ENCODE data around the gene PSRC1.
"Not testable (repeated sequence)": the region's sequence is repeated elsewhere in the genome, so short reads cannot be mapped to it uniquely, and the experiment has no call there.

The PSRC1 gene

DNA sequence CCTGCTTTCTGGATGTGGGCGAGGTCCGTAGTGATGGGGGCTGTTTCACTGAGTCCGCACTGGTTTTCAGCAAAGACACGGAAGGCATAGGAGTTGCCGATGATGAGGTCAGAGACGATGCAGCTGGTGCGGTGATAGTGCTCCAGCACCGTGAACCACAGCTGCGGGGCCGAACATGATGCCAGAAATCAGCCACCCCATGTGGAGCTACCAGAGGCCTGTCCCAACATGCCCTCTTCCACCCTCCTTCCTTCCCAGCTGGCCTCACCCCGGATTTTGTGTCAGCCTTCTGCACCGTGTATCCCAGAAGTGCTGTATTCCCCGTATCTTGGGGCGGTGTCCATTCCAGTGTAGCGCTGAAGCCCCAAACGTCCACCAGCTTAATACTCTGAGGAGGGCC lies 13.8 kb upstream of the PSRC1 start:
- no peak for DNase-seq (ENCODE audit: low spot score)
- FAIRE-seq, result no peak

DNA sequence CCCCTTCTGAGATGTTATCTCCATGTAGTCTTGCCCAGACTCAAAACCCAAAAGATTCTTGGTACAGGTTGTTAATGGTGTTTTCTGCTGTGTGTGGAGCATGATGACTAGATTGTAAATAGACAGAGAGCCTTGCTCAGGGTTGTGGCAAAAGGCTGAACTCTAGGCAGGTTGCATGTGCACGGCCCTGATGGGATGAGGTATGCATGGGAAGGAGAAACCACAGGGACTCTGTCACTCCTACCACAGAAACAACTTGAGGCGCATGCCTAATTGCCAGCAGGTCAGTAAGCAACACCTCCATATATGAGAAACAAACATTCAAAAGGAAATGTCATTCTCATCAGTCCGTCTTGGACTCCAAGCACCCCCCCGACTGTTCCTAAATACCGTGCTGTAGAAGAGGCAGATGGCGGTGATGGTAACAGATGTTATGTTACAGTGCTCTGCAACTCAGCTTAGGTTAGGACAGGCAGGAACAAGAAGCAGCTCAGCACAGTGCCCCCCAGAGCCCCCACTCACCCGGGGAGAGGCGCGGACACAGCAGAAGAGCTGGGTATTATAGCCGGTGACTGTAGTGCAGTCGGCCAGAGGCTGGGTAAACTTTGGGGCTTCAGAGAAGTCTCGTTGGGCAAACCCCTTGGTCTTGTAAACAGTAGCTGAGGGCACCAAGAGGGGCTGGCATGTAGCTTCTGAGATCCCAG lies 12.9 kb upstream of the PSRC1 start:
- no peak for FAIRE-seq
- no peak for DNase-seq (ENCODE audit: low spot score)

DNA sequence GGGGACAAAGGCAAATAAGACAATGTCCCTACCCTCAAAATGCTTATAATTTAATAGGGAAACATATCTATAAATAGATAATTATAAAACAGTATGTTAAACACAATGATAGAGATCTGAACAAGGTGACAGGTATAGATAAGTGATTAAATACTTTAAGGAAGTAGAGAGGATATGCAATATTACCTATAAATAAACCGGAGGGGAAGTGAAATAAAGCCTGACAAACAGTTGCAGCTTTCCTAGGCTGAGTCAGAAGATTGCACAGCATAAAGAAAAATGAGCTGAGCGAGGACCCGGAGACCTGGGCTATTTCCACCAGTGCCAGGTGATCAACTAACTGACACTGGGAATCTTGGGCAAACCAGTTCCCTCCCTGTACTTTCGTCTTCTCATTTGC lies 11.5 kb upstream of the PSRC1 start:
- DNase-seq (ENCODE audit: low spot score), result no peak
- no peak for FAIRE-seq

DNA sequence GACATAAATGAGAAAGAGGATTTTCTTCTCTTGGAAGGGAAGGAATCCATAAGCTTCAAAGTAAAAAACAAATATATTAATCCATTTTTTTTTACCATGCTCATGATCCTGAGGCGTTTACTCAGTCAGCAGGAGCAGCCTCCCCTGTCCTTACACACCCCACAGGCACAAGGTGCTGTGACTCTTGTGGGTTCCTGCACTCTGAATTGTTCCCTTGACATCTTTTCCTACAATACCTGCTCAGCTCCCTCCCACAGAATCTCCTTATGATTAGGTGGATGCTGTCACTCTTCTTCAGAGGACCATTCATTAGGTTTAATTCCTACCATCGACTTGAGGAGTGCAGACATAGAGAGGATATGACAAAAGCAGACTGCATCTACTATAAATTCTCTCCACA lies 10.1 kb upstream of the PSRC1 start:
- FAIRE-seq, result no peak
- DNase-seq (ENCODE audit: low spot score), result no peak

DNA sequence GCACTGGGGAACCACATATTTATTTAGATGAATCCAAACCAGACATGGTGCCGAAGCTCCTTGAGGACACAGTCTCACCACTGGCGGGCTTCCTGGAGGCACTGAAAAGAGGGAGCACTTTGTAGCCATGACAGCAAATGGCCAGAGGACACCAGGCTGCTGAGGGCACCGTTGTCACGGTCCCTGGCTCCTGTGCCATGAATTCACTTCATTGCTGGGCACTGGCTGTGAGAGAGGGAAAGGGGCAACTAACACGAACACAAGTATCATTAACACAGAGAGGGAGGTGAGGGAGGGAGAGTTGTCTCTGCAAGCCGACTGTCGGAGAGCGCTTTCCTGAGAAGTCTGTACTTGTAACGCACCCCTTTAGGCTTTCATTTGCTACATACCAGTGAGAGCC lies 9.4 kb upstream of the PSRC1 start:
- FAIRE-seq, result no peak
- no peak for DNase-seq (ENCODE audit: low spot score)

DNA sequence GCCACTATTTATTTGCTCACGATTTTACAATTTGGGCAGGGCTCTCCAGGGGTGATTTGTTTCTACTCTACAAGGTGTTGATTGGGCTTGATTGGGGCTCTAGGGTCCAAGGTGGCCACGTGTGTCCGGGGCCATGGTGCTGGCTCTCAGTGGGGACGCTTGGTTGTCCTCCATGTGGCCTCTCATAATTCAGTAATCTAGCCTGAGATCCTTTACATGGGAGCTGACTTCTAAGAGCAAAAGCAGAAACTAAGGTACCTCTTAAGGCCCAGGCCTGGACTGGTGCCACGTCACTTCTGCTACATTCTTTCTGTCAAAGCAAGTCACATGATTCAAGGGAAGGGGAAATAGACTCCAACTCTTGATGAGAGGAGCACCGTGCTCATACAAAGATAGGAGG lies 8.1 kb upstream of the PSRC1 start:
- DNase-seq (ENCODE audit: low spot score), result no peak

DNA sequence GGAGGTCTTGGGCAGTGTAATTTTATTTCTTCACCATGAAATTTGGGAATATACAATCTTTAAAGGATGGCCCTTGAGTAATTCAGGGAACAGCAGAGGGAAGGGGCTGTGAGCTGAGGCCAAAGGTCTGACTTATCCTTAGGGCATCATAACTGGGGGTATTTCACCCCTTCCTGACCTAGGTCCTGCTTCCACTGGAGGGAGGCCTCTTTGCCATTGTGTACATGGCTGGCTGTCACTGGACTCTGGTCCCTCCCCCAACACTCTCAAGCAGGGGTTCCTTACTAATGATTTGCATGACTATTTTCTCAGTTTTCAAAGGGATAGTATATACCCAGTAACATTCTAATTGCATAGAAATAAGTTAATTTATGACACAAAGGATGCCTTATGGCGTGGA lies 7.2 kb upstream of the PSRC1 start:
- FAIRE-seq, result no peak
- DNase-seq (ENCODE audit: low spot score), result no peak

More for the DNA sequence above, 8.1 kb upstream of the PSRC1 start:
- FAIRE-seq, result no peak

DNA sequence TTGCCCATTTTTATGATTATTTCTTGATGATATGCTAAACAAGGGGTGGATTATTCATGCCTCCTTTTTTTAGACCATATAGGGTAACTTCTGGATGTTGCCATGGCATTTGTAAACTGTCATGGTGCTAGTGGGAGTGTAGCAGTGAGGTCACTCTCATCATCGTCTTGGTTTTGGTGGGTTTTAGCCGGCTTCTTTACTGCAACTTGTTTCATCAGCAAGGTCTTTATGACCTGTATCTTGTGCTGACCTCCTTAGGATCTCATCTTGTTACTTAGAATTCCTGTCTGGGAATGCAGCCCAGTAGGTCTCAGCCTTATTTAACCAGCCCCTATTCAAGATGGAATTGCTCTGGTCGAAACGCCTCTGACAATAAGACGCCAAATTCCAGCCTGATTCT lies 3.8 kb upstream of the PSRC1 start:
- not testable (repeated sequence) for DNase-seq (ENCODE audit: low spot score); FAIRE-seq

DNA sequence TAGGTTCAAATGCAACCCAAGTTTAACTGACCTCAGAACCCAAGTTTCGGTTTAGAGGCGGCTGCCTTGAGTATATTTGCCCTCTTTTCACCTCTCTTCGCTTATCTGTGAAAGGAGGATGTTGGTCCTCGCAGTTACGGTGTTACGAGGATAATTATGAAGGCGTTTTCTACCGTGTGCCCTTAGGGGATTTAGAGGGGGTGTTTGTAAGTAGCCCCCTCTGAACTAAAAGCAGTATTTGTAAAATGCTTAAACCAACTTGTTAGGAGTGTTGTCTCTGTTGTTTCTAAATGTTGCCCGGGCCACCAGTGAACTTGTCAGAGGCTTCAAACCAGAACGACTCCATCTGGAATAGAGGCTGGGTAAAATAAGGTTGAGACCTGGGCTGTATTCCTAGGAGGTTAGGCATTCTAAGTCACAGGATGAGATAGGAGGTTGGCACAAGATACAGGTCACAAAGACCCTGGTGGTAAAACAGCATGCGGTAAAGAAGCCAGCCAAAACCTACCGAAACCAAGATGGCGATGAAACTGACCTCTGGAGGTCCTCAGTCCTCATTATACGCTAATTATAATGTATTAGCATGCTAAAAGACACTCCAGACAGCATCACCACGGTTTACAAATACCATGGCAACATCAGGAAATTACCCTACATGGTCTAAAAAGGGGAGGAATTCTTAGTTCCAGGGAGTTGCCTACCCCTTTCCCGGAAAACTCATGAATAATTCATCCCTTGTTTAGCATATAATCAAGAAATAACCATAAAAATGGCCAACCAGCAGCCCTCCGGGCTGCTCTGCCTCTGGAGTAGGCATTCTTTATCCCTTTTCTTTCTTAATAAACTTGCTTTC lies 1.0 kb upstream of the PSRC1 start:
- DNase-seq (ENCODE audit: low spot score), result no peak
- no peak for FAIRE-seq

DNA sequence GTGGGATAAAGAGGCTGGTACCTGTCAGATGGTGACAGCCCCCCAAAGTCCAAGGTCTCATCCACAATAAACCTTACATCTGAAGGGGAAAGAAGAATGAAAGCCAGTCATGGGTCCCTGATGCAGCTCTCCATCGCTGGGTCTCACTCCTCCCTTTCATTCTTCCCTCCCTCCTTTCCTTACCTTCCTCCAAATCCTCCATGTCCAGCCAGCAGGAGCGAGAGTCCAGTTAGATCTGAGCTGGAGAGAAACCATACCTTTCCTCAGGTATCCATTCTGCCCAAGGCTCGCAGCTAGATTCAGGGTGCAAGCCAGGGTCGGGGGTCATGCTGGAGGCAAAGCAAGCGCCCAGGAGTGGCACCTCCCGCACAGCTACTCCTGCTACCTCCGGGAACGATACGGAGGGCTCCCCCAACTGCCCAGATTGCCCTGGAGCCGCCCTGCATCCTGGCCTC lies 421 bp downstream of the PSRC1 start:
- DNase-seq (ENCODE audit: low spot score) (no peak), FAIRE-seq (no peak)

DNA sequence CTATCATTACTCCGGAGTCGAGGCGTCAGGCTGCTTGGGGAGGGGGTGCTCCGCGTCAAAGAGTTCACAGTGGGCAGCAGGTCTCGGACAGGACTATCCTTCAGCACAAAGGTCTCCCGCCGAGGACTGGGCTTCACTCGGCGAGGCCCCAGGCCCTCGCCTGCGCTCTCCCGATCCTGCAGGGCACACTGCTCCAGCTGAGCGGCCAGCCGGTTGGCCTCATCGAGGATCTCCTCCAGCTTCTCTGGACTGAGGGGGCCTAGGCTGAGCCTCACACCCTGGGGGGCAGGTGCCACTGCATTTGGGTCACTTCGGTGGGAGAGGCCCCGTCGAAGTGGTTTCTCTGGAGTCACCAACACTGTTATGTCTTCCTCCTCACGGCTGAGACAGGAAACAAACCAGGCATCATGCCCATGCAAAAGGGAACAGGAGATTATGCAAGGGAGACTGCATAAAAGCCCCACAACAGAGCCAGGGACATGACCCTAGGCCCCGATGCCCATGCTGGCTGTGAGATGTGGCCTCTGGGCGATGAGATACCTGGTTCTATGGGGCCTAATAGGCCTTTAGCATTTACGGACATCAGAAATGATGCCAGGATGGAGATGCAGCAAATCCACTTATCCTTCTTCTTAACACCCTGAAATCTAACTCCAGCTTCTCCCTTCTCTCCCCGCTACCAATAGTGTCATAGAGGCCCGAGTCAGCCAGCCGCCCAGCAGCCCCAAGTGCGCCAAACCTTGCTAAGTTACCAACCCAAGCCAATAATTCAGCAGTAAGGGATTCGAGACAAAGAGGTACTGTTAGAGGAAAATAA lies 1.1 kb downstream of the PSRC1 start:
- DNase-seq (ENCODE audit: low spot score) (no peak), FAIRE-seq (no peak)

DNA sequence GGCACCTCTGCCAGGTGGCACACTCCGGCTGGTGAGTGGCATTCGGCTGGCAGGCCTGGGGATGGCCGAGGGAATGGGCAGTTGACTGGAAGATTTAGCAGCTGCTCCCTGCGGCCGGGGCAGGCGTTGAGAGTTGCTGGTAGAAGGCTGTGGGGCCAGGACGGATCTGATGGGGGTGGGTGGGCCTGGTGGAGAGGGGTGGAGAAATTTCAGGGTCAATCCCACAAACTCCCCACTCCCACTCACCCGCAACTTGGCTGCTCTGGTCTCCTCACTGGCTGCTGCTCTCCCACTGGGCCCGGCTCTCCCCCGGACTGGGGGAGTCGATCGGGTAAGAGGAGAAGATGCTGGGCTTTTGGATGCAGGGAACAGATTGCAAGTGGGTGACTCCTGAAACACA lies 2.1 kb downstream of the PSRC1 start:
- FAIRE-seq (no peak), DNase-seq (ENCODE audit: low spot score) (no peak)

DNA sequence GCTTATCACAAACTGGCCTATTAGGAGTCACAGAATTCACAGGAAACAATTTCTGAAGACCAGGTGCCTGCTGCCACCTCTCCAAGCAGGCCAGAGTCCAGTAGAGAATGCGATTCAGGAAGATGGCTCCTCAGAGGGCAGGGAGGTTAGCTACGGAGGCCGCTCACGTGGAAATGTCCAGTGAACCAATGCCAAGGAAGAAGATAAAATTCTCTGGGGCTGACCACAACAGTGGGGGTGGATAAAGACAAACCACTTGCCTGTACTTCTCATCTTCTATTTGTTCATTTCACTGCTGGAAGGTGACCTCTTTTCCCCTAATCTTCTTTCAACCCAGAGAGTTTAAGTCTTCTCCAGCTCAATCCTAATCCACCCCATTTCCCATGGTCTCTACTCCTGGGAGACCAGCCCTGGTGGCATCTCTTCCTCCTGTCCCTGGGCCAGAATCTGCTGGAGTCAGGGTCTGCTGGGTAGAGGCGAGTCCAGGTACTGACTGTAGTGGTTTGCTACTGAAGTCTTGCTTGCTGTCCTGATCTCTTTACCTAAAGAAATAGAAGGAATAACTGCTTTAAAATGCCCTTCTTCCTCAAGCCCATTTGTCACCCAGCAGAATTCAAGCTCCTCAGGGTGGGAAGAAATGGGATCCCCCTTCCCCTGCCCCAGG lies 3.2 kb downstream of the PSRC1 start:
- no peak for FAIRE-seq
- DNase-seq (ENCODE audit: low spot score), result peak; percentile 57

DNA sequence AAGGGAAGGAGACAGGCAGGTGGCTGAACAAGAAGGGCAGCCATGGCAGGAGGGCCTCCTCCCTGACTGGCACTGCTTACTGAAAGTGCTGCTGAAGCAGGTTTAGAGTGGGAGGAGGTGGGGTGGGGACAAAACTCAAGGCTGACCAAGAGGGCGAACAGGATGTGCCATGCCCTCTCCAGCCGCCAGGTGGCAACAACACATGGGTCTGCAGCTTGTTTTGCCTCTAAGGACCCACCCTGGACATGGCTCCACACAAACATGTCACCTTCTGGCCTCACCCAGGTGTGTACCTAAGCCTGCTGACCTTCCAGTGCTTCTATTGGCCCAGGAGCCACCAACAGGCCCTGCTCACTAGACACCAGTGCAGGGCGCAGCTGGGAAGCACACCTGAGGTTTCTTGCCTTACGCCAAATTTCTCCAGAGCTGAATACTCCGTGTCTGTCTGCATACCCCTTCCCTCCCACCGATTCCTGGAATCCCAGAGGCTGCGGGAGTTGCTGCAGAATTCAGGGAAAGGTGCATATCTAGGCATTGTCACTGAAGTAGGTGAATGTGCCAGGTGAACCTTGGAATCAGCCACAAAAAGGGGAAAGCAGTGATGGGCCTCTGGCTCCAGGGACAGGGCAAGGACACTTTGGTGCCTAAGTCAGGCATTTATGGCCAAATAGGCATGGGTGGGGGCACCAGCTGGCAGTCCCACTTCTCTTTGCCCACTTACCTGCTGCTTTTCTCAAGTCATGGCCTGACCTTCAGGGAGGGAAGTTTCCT lies 5.3 kb downstream of the PSRC1 start:
- FAIRE-seq, result no peak
- DNase-seq (ENCODE audit: low spot score), result peak; percentile 37

DNA sequence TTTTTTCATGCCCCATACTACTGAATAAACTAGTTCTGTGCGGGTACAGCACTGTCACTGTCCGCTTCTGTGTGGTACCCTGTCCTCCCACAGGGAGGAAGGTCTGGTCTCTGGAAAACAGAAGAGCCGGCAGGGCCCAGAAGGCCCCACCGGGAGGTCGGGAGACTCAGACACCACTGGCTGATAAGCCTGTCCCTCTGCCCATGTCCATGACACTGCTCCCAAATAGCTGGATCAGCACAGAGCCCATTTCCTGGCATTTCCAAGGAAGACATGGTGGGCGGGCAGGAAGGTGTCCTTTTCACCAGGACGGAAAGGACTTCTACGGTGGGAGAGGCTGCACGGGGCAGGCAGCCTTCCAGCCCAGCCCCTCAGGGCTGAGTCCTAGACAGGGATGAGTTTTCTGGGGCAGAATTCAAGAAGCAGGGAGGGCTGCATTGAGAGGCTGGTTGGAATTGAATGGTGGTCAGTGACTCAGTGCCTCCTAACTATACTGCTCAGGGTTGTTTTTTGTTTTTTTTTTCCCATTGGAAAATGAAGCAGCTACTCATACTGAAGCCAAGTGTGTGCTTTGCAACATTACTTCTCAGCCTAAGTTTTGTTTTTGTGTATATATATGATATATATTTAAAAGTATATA lies 7.1 kb downstream of the PSRC1 start:
- FAIRE-seq (no peak), DNase-seq (ENCODE audit: low spot score) (no peak)

DNA sequence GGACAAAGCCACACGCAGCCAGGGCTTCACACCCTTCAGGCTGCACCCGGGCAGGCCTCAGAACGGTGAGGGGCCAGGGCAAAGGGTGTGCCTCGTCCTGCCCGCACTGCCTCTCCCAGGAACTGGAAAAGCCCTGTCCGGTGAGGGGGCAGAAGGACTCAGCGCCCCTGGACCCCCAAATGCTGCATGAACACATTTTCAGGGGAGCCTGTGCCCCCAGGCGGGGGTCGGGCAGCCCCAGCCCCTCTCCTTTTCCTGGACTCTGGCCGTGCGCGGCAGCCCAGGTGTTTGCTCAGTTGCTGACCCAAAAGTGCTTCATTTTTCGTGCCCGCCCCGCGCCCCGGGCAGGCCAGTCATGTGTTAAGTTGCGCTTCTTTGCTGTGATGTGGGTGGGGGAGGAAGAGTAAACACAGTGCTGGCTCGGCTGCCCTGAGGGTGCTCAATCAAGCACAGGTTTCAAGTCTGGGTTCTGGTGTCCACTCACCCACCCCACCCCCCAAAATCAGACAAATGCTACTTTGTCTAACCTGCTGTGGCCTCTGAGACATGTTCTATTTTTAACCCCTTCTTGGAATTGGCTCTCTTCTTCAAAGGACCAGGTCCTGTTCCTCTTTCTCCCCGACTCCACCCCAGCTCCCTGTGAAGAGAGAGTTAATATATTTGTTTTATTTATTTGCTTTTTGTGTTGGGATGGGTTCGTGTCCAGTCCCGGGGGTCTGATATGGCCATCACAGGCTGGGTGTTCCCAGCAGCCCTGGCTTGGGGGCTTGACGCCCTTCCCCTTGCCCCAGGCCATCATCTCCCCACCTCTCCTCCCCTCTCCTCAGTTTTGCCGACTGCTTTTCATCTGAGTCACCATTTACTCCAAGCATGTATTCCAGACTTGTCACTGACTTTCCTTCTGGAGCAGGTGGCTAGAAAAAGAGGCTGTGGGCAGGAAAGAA lies 8.1 kb downstream of the PSRC1 start:
- DNase-seq (ENCODE audit: low spot score) (peak; percentile 50), FAIRE-seq (no peak)

DNA sequence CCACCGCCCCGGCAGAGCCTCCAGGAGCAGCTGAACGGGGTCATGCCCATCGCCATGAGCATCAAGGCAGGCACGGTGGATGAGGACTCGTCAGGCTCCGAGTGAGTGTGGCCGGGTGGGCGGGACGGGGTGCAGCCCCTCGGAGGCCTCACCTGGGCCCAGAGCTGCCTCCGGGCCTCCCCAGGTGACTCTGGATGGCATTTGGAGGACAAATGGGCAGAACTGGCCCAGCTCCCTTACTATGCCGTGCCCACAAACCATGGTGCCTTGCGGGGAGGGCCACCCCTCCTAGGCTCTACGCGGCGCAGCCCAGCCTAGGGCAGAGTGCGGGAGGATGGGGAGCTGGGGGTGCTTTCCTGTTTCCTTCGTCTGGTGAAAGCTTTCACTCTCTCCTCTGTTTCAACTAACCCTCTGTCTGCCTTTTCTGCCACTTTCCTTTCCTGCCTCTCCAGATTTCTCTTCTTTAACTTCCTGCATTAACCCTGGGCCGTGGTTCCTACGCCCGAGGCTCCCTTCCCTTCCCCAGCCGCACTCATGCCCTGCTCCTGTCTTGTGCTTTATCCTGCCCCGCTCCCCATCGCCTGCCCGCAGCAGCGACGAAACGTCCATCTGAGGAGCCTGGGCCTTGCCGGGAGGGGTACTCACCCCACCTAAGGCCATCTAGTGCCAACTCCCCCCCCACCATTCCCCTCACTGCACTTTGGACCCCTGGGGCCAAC lies 9.2 kb downstream of the PSRC1 start:
- no peak for FAIRE-seq
- no peak for DNase-seq (ENCODE audit: low spot score)

DNA sequence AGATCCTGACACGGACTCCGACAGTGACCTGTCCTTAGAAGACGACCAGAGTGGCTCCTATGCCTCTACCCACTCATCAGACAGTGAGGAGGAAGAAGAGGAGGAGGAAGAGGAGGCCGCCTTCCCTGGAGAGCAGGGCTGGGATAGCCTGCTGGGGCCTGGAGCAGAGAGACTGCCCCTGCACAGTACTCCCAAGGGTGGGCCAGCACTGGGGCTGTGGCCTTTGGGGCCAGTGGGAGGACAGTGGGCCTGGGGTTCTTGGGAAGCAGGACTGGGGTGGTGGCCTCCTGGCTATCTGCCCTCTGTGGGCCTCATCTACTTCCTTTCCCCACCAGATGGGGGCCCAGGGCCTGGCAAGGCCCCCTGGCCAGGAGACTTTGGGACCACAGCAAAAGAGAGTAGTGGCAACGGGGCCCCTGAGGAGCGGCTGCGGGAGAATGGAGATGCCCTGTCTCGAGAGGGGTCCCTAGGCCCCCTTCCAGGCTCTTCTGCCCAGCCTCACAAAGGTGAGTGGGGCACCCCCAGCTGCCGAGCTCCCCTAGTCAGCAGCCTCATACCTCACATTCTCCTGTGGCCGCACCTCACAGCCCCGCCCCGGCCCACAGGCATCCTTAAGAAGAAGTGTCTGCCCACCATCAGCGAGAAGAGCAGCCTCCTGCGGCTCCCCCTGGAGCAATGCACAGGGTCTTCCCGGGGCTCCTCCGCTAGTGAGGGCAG lies 10.0 kb downstream of the PSRC1 start:
- FAIRE-seq (no peak), DNase-seq (ENCODE audit: low spot score) (no peak)
